Colonic mucosa (tissue), 4 donors: ENCODE data around the gene LPAR2. TPM values are rescaled to one million over a fixed set of nuclear protein-coding genes. Genes with fewer than 3 reads are reported as not detected.
A peak's percentile ranks its signal among the peaks of the same experiment; 100 is the strongest.
"Not testable (repeated sequence)": the region's sequence is repeated elsewhere in the genome, so short reads cannot be mapped to it uniquely, and the experiment has no call there.

ENCODE experiments used
- DNase-seq: peaks from one replicate; pipeline ENCODE4 v3.0.0-alpha.2; 2020
- H3K27ac ChIP-seq: fragments of 200-600 bp; one replicate; pipeline ENCODE4 v1.8.0; 2021
- H3K27me3 ChIP-seq: fragments of 200-600 bp; one replicate; pipeline ENCODE4 v1.8.0; 2021
- H3K36me3 ChIP-seq: fragments of 200-600 bp; one replicate; pipeline ENCODE4 v1.8.0; 2021
- H3K4me1 ChIP-seq: fragments of 200-600 bp; one replicate; pipeline ENCODE4 v1.8.0; 2021; ENCODE audit warnings: mild to moderate bottlenecking
- H3K4me3 ChIP-seq: fragments of 200-600 bp; one replicate; pipeline ENCODE4 v1.8.0; 2021
- H3K9ac ChIP-seq, 2 donors: one replicate each; pipeline ENCODE4 v1.7.0; 2013; ENCODE audit warnings: control low read depth in 2 of 2, low read depth in 2 of 2, low read length in 2 of 2
- H3K9me3 ChIP-seq: fragments of 200-600 bp; one replicate; pipeline ENCODE4 v1.8.0; 2021
- CTCF ChIP-seq: fragments of 200-600 bp; IDR thresholded peaks from one replicate; pipeline ENCODE4 v1.8.0; 2022; ENCODE audit warnings: antibody characterized with exemption, mild to moderate bottlenecking
- intact Hi-C: fragments of 100-400 bp; cut with DNase I; formaldehyde crosslinking; loops from one replicate; pipeline ENCODE4 v1.14.1; 2022
- total RNA-seq, 2 donors: library from RNA; stranded (reverse); fragmentation: NEBNext Ultra II Directional in 1 of 2; extraction: Animal tissue kit (Norgen Biotek cat#: 25700) in 1 of 2; gene quantifications; one replicate each; pipeline ENCODE4 v1.2.1, GENCODE V29; 2021
- donor health status: healthy.
- donor health status: DM: no; HTN: no; CAD: no.
- donor health status: DM: no; HTN: no; CAD: no.

The LPAR2 gene
- total RNA-seq, 2 donors from 2014 or later, result 16.6 to 22.6 TPM

GRCh38 chr19:19619181-19619848, 8.7 kb downstream of the LPAR2 start:
- H3K36me3 ChIP-seq, result no peaks in the 10 kb centered on the region
- no peak overlapping the region for H3K4me3 ChIP-seq
- no peaks in the 10 kb centered on the region for H3K27me3 ChIP-seq
- TF ChIP-seq CTCF, result no peak
- no peak overlapping the region for H3K27ac ChIP-seq
- peak overlapping the region in 1 of 2 donors; percentile 14 for H3K9ac ChIP-seq
- no peak for DNase-seq
- intact Hi-C loops, result no loop called here
- H3K9me3 ChIP-seq, result no peaks in the 10 kb centered on the region
- H3K4me1 ChIP-seq, result peaks cover 3% of the 10 kb centered on the region

GRCh38 chr19:19618219-19619051, 9.6 kb downstream of the LPAR2 start, which contains the start of gene PBX4:
TSS of gene PBX4 (minus strand) at chr19:19618687. CDS start at chr19:19618629, 58 bp downstream.
- no peaks in the 10 kb centered on the region for H3K36me3 ChIP-seq
- TF ChIP-seq CTCF, result no peak
- intact Hi-C loops, result no loop called here
- H3K9ac ChIP-seq, result peak within 1 kb of the TSS; percentile 65 to 78
- no peak within 1 kb of the TSS for H3K27ac ChIP-seq
- H3K4me1 ChIP-seq, result peaks cover 3% of the 10 kb centered on the region
- no peaks in the 10 kb centered on the region for H3K9me3 ChIP-seq
- no peaks in the 10 kb centered on the region for H3K27me3 ChIP-seq
- peak; percentile 97 for DNase-seq
- H3K4me3 ChIP-seq, result peak within 1 kb of the TSS; percentile 50

GRCh38 chr19:19615086-19615485, 12.9 kb downstream of the LPAR2 start:
- H3K36me3 ChIP-seq, result no peaks in the 10 kb centered on the region
- intact Hi-C loops, result no loop called here
- TF ChIP-seq CTCF, result no peak
- no peak overlapping the region for H3K9ac ChIP-seq
- H3K9me3 ChIP-seq, result no peaks in the 10 kb centered on the region
- no peak overlapping the region for H3K4me3 ChIP-seq
- DNase-seq, result no peak
- no peak overlapping the region for H3K27ac ChIP-seq
- peaks cover 3% of the 10 kb centered on the region for H3K4me1 ChIP-seq
- no peaks in the 10 kb centered on the region for H3K27me3 ChIP-seq

GRCh38 chr19:19613506-19613905, 14.5 kb downstream of the LPAR2 start:
- intact Hi-C loops, result no loop called here
- no peaks in the 10 kb centered on the region for H3K9me3 ChIP-seq
- peaks cover 3% of the 10 kb centered on the region for H3K4me1 ChIP-seq
- no peak overlapping the region for H3K9ac ChIP-seq
- no peaks in the 10 kb centered on the region for H3K27me3 ChIP-seq
- no peak for DNase-seq
- no peaks in the 10 kb centered on the region for H3K36me3 ChIP-seq
- no peak for TF ChIP-seq CTCF
- no peak overlapping the region for H3K4me3 ChIP-seq
- H3K27ac ChIP-seq, result no peak overlapping the region

- no peaks in the 10 kb centered on the region for H3K27me3 ChIP-seq
- TF ChIP-seq CTCF, result no peak
- no peak for DNase-seq
- H3K4me3 ChIP-seq, result no peak overlapping the region
- H3K36me3 ChIP-seq, result no peaks in the 10 kb centered on the region
- no peak overlapping the region for H3K27ac ChIP-seq
- H3K9ac ChIP-seq, result no peak overlapping the region
- H3K4me1 ChIP-seq, result peaks cover 4% of the 10 kb centered on the region
- H3K9me3 ChIP-seq, result no peaks in the 10 kb centered on the region
- intact Hi-C loops, result no loop called here
Observed at GRCh38 chr19:19610376-19611202, 17.4 kb downstream of the LPAR2 start.

- H3K9ac ChIP-seq, H3K9me3 ChIP-seq, intact Hi-C loops, H3K4me3 ChIP-seq, DNase-seq, H3K4me1 ChIP-seq, H3K36me3 ChIP-seq, H3K27me3 ChIP-seq: not testable (repeated sequence)
- peak overlapping the region; percentile 87 for H3K27ac ChIP-seq
Observed at GRCh38 chr19:19606686-19607085, 21.3 kb downstream of the LPAR2 start.
